Measurements from ENCODE around the gene TRAF4.
"Not testable (repeated sequence)": the region's sequence is repeated elsewhere in the genome, so short reads cannot be mapped to it uniquely, and the experiment has no call there.

The TRAF4 gene

GRCh38 chr17:28794846-28795441, 51.1 kb downstream of the TRAF4 start:
- H3K36me3 ChIP-seq (ENCODE audit: control insufficient read depth in 1 of 2, insufficient read depth in 2 of 2, low read length in 2 of 2); H3K9me3 ChIP-seq (ENCODE audit: control insufficient read depth in 1 of 2, low read length in 2 of 2); H3K27ac ChIP-seq (ENCODE audit: low read depth, low read length); H3K4me1 ChIP-seq (ENCODE audit: control insufficient read depth in 1 of 2, insufficient read depth in 2 of 2, low read length in 2 of 2); H3K4me3 ChIP-seq (ENCODE audit: low read depth in 1 of 2, low read length in 2 of 2); H3K9ac ChIP-seq (ENCODE audit: low read depth in 1 of 2, low read length in 2 of 2); H3K27me3 ChIP-seq (ENCODE audit: control insufficient read depth in 1 of 2, insufficient read depth in 2 of 2, low read length in 2 of 2): not testable (repeated sequence)

GRCh38 chr17:28796062-28796461, 52.3 kb downstream of the TRAF4 start:
- Histone ChIP-seq H3K27me3 (ENCODE audit: control insufficient read depth in 1 of 2, insufficient read depth in 2 of 2, low read length in 2 of 2) (no peaks in the 10 kb centered on the region), H3K4me1 (ENCODE audit: control insufficient read depth in 1 of 2, insufficient read depth in 2 of 2, low read length in 2 of 2) (peaks cover 6 to 8% of the 10 kb centered on the region in 2 donors), H3K9ac (ENCODE audit: low read depth in 1 of 2, low read length in 2 of 2) (no peak overlapping the region), H3K27ac (ENCODE audit: low read depth, low read length) (no peak overlapping the region), H3K4me3 (ENCODE audit: low read depth in 1 of 2, low read length in 2 of 2) (no peak overlapping the region), H3K9me3 (ENCODE audit: control insufficient read depth in 1 of 2, low read length in 2 of 2) (no peaks in the 10 kb centered on the region), H3K36me3 (ENCODE audit: control insufficient read depth in 1 of 2, insufficient read depth in 2 of 2, low read length in 2 of 2) (no peaks in the 10 kb centered on the region)

All from duodenal mucosa (tissue), 2 donors.